Endothelial cell (in vitro differentiated cells): Measurements from ENCODE around the gene B4GALNT3. TPM values are rescaled to one million over a fixed set of nuclear protein-coding genes. Genes with fewer than 3 reads are reported as not detected.

ENCODE experiments used
- DNase-seq: peaks from one replicate; pipeline ENCODE4 v3.0.0; 2021; ENCODE audit warnings: low spot score
- H3K27ac Mint-ChIP-seq: one replicate; pipeline ENCODE4 v1.8.0; 2021; ENCODE audit warnings: mixed read lengths, inconsistent platforms; ENCODE audit not compliant: unreplicated experiment
- H3K27me3 Mint-ChIP-seq: one replicate; pipeline ENCODE4 v1.8.0; 2021; ENCODE audit warnings: mild to moderate bottlenecking, moderate library complexity, mixed read lengths, inconsistent platforms; ENCODE audit not compliant: unreplicated experiment
- H3K36me3 Mint-ChIP-seq: one replicate; pipeline ENCODE4 v1.8.0; 2021; ENCODE audit warnings: mild to moderate bottlenecking, low read depth, mixed read lengths, inconsistent platforms; ENCODE audit not compliant: unreplicated experiment
- H3K4me1 Mint-ChIP-seq: one replicate; pipeline ENCODE4 v1.8.0; 2021; ENCODE audit warnings: mild to moderate bottlenecking, mixed read lengths, inconsistent platforms; ENCODE audit not compliant: unreplicated experiment
- H3K4me3 Mint-ChIP-seq: one replicate; pipeline ENCODE4 v1.8.0; 2021; ENCODE audit warnings: mild to moderate bottlenecking, mixed read lengths, inconsistent platforms; ENCODE audit not compliant: unreplicated experiment
- H3K9me3 Mint-ChIP-seq: one replicate; pipeline ENCODE4 v1.8.0; 2021; ENCODE audit warnings: mixed read lengths, inconsistent platforms; ENCODE audit not compliant: unreplicated experiment
- total RNA-seq: library from RNA; stranded (reverse); fragmentation: NEBNext Ultra II Directional; extraction: Animal tissue kit (Norgen Biotek cat#: 25700); gene quantifications from one replicate; pipeline ENCODE4 v1.2.1, GENCODE V29; 2021; ENCODE audit not compliant: unreplicated experiment
- TF ChIP-seq, protein P1 (sequence below): fragments of 200-600 bp; sonication (generic); IDR thresholded peaks from one replicate; pipeline ENCODE4 v1.5.0; 2021; ENCODE audit warnings: antibody characterized with exemption; ENCODE audit not compliant: unreplicated experiment

The B4GALNT3 gene
- total RNA-seq, 1 donor from 2014 or later = 4.2 TPM

DNA sequence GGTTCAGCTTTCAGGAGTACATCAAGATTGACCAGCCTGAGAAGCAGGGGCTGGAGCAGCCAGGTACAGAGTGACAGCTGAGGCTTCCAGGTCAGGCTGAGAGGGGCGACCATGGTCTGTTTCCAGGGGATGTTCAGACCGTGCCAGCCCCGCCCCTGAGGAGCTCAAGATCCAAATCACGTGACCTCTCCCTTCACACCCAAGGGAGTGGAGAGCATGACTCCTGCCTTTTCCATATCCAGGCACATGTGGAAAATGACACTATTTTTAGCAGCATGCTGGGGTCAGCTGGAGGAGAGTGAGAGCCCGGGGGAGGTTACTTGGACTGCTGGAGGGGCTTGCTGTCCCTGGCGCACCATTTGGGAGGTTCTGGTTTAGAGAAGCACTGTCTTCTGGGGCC lies 92.7 kb downstream of the B4GALNT3 start:
- Mint-ChIP-seq H3K9me3 (no peaks in the 10 kb centered on the region), H3K27ac (no peak overlapping the region), H3K27me3 (peaks cover 16% of the 10 kb centered on the region), H3K4me3 (peak overlapping the region; percentile 47), H3K36me3 (peaks cover 12% of the 10 kb centered on the region), H3K4me1 (peaks cover 18% of the 10 kb centered on the region)
- TF ChIP-seq, protein P1, sequence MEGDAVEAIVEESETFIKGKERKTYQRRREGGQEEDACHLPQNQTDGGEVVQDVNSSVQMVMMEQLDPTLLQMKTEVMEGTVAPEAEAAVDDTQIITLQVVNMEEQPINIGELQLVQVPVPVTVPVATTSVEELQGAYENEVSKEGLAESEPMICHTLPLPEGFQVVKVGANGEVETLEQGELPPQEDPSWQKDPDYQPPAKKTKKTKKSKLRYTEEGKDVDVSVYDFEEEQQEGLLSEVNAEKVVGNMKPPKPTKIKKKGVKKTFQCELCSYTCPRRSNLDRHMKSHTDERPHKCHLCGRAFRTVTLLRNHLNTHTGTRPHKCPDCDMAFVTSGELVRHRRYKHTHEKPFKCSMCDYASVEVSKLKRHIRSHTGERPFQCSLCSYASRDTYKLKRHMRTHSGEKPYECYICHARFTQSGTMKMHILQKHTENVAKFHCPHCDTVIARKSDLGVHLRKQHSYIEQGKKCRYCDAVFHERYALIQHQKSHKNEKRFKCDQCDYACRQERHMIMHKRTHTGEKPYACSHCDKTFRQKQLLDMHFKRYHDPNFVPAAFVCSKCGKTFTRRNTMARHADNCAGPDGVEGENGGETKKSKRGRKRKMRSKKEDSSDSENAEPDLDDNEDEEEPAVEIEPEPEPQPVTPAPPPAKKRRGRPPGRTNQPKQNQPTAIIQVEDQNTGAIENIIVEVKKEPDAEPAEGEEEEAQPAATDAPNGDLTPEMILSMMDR = no peak
- DNase-seq = no peak

DNA sequence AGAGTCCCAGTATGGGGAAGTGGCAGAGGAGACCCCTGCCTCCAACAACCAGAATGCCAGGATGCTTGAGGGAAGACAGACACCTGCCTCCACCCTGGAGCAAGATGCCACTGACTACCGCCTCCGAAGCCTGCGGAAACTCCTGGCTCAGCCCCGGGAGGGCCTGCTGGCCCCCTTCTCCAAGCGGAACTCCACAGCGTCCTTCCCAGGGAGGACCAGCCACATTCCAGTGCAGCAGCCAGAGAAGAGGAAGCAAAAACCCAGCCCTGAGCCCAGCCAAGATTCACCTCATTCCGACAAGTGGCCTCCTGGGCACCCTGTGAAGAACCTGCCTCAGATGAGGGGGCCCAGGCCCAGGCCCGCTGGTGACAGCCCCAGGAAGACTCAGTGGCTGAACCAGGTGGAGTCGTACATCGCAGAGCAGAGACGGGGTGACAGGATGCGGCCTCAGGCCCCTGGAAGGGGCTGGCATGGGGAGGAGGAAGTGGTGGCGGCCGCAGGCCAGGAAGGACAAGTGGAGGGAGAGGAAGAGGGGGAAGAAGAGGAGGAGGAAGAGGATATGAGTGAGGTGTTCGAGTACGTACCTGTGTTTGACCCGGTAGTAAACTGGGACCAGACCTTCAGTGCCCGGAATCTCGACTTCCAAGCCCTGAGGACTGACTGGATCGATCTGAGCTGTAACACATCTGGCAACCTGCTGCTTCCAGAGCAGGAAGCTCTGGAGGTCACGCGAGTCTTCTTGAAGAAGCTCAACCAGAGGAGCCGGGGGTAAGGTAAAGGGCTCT lies 93.7 kb downstream of the B4GALNT3 start:
- Mint-ChIP-seq H3K4me1 (peaks cover 18% of the 10 kb centered on the region), H3K4me3 (peak overlapping the region; percentile 42), H3K36me3 (peaks cover 12% of the 10 kb centered on the region), H3K27ac (peak overlapping the region; percentile 54), H3K27me3 (peaks cover 16% of the 10 kb centered on the region), H3K9me3 (no peaks in the 10 kb centered on the region)
- TF ChIP-seq, protein P1 = no peak
- no peak for DNase-seq

DNA sequence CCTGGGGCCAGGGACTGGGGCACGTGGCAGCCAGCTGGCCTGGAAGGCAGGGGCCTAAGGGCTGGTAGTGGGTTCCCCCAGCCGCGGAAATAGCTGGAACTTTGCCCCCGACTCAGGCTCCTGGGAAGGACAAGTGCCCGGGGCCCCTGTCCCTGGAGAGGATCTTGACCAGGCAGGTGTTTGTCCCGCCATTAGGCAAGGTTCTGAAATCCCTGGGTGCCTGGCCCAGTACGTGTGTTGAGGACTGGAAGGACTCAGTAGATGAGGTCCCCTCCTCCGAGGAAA lies 94.2 kb downstream of the B4GALNT3 start:
- peaks cover 18% of the 10 kb centered on the region for H3K4me1 Mint-ChIP-seq
- H3K36me3 Mint-ChIP-seq = peaks cover 8% of the 10 kb centered on the region
- peaks cover 14% of the 10 kb centered on the region for H3K27me3 Mint-ChIP-seq
- H3K27ac Mint-ChIP-seq = no peak overlapping the region
- TF ChIP-seq, protein P1 = no peak
- no peak for DNase-seq
- no peak overlapping the region for H3K4me3 Mint-ChIP-seq
- H3K9me3 Mint-ChIP-seq = no peaks in the 10 kb centered on the region

- no peak overlapping the region for H3K27ac Mint-ChIP-seq
- no peak overlapping the region for H3K4me3 Mint-ChIP-seq
- H3K4me1 Mint-ChIP-seq = peaks cover 16% of the 10 kb centered on the region
- no peaks in the 10 kb centered on the region for H3K9me3 Mint-ChIP-seq
- no peak for DNase-seq
- TF ChIP-seq, protein P1 = no peak
- H3K27me3 Mint-ChIP-seq = peaks cover 17% of the 10 kb centered on the region
- H3K36me3 Mint-ChIP-seq = peaks cover 8% of the 10 kb centered on the region
These were observed 96.8 kb downstream of the B4GALNT3 start for GRCh38 chr12:556498-556897.

DNA sequence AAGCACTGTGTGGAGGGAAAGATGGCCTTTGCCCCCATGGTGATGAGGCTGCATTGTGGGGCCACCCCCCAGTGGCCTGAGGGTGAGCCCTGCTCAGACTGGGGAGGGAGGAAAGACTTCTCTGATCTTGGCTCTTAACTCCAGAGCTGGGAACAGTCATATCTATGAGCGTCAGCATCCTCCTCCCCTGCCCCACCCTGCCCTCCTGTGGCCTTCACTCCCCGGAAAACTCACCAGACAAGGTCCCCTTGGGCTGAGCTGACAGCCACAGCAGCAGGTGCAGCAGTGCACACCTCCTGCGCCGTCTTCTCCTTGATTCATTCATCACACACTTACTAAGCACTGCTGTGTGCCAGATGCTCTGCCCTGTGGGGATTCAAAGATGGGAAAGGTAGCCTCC lies 98.8 kb downstream of the B4GALNT3 start:
- TF ChIP-seq, protein P1 = no peak
- DNase-seq = no peak
- peaks cover 5% of the 10 kb centered on the region for H3K27me3 Mint-ChIP-seq
- H3K36me3 Mint-ChIP-seq = peaks cover 8% of the 10 kb centered on the region
- no peak overlapping the region for H3K4me3 Mint-ChIP-seq
- H3K27ac Mint-ChIP-seq = no peak overlapping the region
- H3K9me3 Mint-ChIP-seq = no peaks in the 10 kb centered on the region
- H3K4me1 Mint-ChIP-seq = peaks cover 17% of the 10 kb centered on the region
